Heart left ventricle (tissue), 13 donors: ENCODE results near the gene OTOP2.

Experiments used
- CTCF ChIP-seq, 12 donors: fragments of 200-600 bp; sonication (generic) in 4 of 12; IDR thresholded peaks; one replicate each; pipeline versions ENCODE4 v1.5.0 to v1.8.0; 2018 to 2022; ENCODE audit warnings: antibody characterized with exemption in 12 of 12, mild to moderate bottlenecking in 5 of 12
- POLR2A ChIP-seq, 2 donors: fragments of 450-650 bp; IDR thresholded peaks; one replicate each; pipeline ENCODE4 v1.6.1; 2017; ENCODE audit warnings: antibody characterized with exemption in 2 of 2, mild to moderate bottlenecking in 2 of 2, moderate library complexity in 2 of 2
- donor health status: ischemic (EF 13 %, LVEDD 7.1; RV severe dilation, severe dysfunction).
- donor health status: DM: no; HTN: yes; CAD: no.
- donor health status: DM: no; HTN: no; CAD: no.
- donor health status: ischemic (EF 25% LVEDD 6.9; RV normal size, moderate dysfunction).
- donor health status: ischemic (EF 25% LVEDD 5.7; RV mildly dilated, moderate dysfunction).
- donor health status: ischemic (EF 35%, LVEDD 5.7; RV mildly dilated, moderate dysfunction).
- donor health status: nonischemic (EF 11% LVEDD 7.7; RV severe dilation, severe dysfunction).
- donor health status: DM: yes; HTN: yes; CAD: no.
- donor health status: PGD.
- donor health status: ischemic (EF 29% LVEDD 5.4; RV normal size, mild dysfunction).
- donor health status: nonischemic (EF 23%, LVEDD 6.1; RV moderate dilation, normal function).

GRCh38 chr17:74920642-74921025, 3.4 kb upstream of the OTOP2 start:
- TF ChIP-seq POLR2A (IDR thresholded peaks at IDR 0.05) (no peak), CTCF (IDR thresholded peaks at IDR 0.05) (no peak)
